Activated CD4-positive, alpha-beta T cell treated with anti-CD3 and anti-CD28 coated beads, Interleukin-2, amount 10 ng/mL, durations not matched to agents 24 days and 14 days (primary cell): Measurements from ENCODE around the gene NKAIN2. TPM values are rescaled to one million over a fixed set of nuclear protein-coding genes. Genes with fewer than 3 reads are reported as not detected.
"Not testable (repeated sequence)": the region's sequence is repeated elsewhere in the genome, so short reads cannot be mapped to it uniquely, and the experiment has no call there.

Experiments
- DNase-seq: peaks from one replicate; pipeline ENCODE4 v3.0.0; 2022
- H3K27ac Mint-ChIP-seq: one replicate; pipeline ENCODE4 v1.8.0; 2022; ENCODE audit warnings: mild to moderate bottlenecking, mixed read lengths
- H3K27me3 Mint-ChIP-seq: one replicate; pipeline ENCODE4 v1.8.0; 2022; ENCODE audit warnings: mixed read lengths
- H3K36me3 Mint-ChIP-seq: one replicate; pipeline ENCODE4 v1.8.0; 2022; ENCODE audit warnings: low read depth, mild to moderate bottlenecking, mixed read lengths
- H3K4me1 Mint-ChIP-seq: one replicate; pipeline ENCODE4 v1.8.0; 2021; ENCODE audit warnings: mixed read lengths
- H3K4me3 Mint-ChIP-seq: one replicate; pipeline ENCODE4 v1.8.0; 2022; ENCODE audit warnings: mild to moderate bottlenecking, moderate library complexity, mixed read lengths
- H3K9me3 Mint-ChIP-seq: one replicate; pipeline ENCODE4 v1.8.0; 2021; ENCODE audit warnings: mixed read lengths
- intact Hi-C: fragments of 100-400 bp; cut with micrococcal nuclease; formaldehyde crosslinking; loops from one replicate; pipeline ENCODE4 v1.15.1; 2023
- total RNA-seq: library from RNA; stranded (reverse); gene quantifications from 2 replicates; pipeline ENCODE4 v1.2.3, GENCODE V29; 2022

NKAIN2 gene
- total RNA-seq, 1 donor from 2014 or later = not detected

DNA sequence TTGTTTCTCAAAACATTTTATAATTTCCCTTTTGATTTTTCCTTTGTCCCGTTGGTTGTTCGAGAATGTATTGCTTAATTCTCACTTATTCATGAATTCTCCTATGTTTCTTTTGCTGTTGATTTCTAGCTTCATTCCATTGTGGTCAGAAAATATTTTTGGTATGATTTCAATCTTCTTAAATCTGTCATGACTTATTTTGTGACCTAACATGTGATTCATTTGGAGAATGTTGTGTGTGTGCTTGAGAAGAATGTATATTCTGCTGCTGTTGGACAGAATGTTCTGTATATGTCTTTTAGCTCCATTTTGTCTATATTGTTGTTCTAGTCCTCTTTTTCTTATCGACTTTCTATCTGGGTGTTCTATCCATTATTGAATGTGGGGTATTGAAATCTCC lies 872.4 kb downstream of the NKAIN2 start:
- H3K27me3 Mint-ChIP-seq = no peaks in the 10 kb centered on the region
- H3K27ac Mint-ChIP-seq = no peak overlapping the region
- intact Hi-C loops = no loop called here

DNA sequence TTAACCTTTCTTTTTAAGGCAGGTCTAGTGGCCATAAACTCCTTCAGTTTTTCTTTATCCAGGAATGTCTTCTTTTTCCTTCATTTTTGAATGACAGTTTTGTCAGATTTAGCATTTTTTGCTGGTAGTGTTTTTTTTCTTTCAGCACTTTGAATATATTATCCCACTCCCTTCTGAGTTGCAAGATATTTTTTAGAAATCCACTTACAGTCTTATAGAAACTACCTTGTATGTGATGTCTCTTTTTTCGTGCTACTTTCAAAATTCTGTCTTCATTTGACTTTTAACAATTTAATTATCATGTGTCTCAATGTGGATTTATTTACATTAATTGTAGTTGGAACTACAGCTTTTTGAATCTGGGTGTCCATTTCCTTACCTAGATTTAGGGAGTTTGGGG lies 874.2 kb downstream of the NKAIN2 start:
- Mint-ChIP-seq H3K4me3 (no peak overlapping the region), H3K27ac (no peak overlapping the region), H3K9me3 (peaks cover 9% of the 10 kb centered on the region), H3K4me1 (no peaks in the 10 kb centered on the region), H3K36me3 (no peaks in the 10 kb centered on the region), H3K27me3 (no peaks in the 10 kb centered on the region)
- DNase-seq = no peak
- intact Hi-C loops = no loop called here

More for the DNA sequence above, 872.4 kb downstream of the NKAIN2 start:
- no peaks in the 10 kb centered on the region for H3K36me3 Mint-ChIP-seq
- no peaks in the 10 kb centered on the region for H3K4me1 Mint-ChIP-seq
- H3K4me3 Mint-ChIP-seq = no peak overlapping the region
- peaks cover 9% of the 10 kb centered on the region for H3K9me3 Mint-ChIP-seq
- no peak for DNase-seq

DNA sequence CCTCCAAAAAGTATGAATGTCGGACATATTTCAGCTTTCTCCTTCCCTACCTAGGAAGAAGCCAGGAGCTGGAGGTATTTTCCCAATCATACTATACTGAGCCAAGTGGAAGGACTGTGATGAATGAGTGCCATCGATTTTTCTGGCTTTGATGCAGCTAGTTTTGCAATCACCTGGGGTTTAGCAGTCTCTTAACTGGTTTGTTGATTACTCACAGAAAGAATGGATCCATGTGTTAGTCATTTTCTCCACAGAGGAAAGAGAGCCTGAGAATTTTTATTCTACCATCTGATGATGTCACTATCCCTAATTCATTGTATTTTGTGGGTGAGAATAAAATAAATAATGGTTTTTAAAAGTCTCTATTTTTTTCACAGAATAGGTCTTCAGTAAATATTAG lies 875.7 kb downstream of the NKAIN2 start:
- intact Hi-C loops = no loop called here
- no peak overlapping the region for H3K27ac Mint-ChIP-seq
- H3K4me1 Mint-ChIP-seq = no peaks in the 10 kb centered on the region
- DNase-seq = no peak
- H3K9me3 Mint-ChIP-seq = peaks cover 9% of the 10 kb centered on the region
- no peaks in the 10 kb centered on the region for H3K36me3 Mint-ChIP-seq
- no peaks in the 10 kb centered on the region for H3K27me3 Mint-ChIP-seq
- H3K4me3 Mint-ChIP-seq = no peak overlapping the region

DNA sequence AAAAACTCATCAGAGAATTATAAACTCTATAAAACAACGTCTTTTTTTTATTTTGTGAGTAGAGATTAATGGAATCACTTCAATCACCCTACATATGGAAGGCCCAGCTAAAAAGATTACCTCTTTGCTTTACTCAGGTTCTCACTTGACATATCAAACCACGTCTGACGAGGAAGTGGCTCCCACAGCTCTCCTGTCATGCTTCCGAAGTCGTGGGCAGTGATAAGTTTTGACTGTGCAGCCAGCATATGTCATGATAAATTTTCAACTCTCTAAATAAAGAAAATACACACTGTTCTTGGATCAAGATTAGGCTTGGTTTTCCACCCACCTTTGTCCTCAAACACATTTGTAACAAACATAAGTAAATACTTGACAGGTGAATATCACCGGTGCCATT lies 879.1 kb downstream of the NKAIN2 start:
- Mint-ChIP-seq H3K4me3 (no peak overlapping the region), H3K9me3 (peaks cover 4% of the 10 kb centered on the region), H3K36me3 (no peaks in the 10 kb centered on the region), H3K4me1 (no peaks in the 10 kb centered on the region), H3K27ac (no peak overlapping the region), H3K27me3 (no peaks in the 10 kb centered on the region)
- DNase-seq = no peak
- intact Hi-C loops = no loop called here

DNA sequence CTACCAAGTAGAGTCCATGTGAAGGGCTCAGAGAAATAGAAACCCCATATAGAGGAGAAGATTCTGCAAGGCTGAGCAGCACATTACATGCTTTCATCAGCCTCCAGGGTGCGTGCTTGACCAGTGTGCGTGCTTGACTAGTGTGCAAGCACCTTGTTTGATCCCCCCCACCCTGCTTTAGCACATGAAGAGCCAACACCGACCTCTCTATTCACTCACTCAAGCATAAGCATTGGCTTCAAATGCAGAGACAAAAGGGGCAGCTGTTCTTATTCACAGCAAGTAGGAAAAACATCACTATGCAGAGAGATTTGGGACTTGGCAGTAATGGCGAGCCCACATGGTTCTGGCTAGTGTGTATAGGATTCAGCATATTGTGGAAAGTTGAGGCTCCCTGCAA lies 879.8 kb downstream of the NKAIN2 start:
- Mint-ChIP-seq H3K36me3 (no peaks in the 10 kb centered on the region), H3K9me3 (peaks cover 1% of the 10 kb centered on the region), H3K27me3 (no peaks in the 10 kb centered on the region), H3K4me1 (no peaks in the 10 kb centered on the region), H3K4me3 (no peak overlapping the region), H3K27ac (no peak overlapping the region)
- no peak for DNase-seq
- intact Hi-C loops = no loop called here

DNA sequence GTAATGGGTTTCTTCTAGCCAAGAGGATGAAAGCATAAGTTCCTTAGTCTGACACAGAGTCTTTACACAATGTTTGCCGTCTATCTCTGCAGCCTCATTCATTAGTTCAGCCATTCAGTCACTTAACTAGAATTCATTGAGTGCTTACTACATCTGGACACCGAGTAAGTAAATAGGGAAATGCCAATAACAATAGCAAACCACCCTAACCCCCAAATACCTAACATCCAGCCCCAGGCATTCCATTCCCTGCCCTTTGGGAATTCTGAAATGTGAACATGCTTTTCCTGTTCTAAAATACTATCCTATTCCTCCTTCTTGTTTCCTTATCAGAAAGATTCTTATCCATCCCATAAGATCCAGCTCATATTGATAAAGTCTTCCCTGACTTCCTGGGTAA lies 881.0 kb downstream of the NKAIN2 start:
- no peaks in the 10 kb centered on the region for H3K4me1 Mint-ChIP-seq
- no peaks in the 10 kb centered on the region for H3K27me3 Mint-ChIP-seq

DNA sequence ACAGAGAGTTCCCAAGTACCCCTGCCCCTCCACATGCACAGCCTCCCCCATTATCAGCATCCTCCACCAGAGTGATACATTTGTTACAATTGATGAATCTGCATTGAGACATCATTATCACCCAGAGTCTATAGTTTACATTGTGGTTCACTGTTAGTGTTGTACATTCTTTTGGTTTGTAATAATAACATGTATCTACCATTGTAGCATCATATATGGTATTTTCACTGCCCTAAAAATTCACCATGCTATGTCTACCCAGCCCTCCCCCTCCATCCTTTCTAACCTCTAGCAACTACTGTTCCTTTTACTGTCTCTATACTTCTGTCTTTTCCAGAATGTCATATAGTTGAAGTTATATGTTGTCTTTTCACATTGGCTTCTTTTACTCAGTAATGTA lies 884.7 kb downstream of the NKAIN2 start:
- H3K27me3 Mint-ChIP-seq = no peaks in the 10 kb centered on the region
- intact Hi-C loops = no loop called here
- no peak for DNase-seq
- no peaks in the 10 kb centered on the region for H3K36me3 Mint-ChIP-seq
- H3K9me3 Mint-ChIP-seq = no peaks in the 10 kb centered on the region
- no peak overlapping the region for H3K27ac Mint-ChIP-seq
- no peaks in the 10 kb centered on the region for H3K4me1 Mint-ChIP-seq
- no peak overlapping the region for H3K4me3 Mint-ChIP-seq

More for the DNA sequence above, 881.0 kb downstream of the NKAIN2 start:
- Mint-ChIP-seq H3K27ac (no peak overlapping the region), H3K4me3 (no peak overlapping the region), H3K36me3 (no peaks in the 10 kb centered on the region), H3K9me3 (no peaks in the 10 kb centered on the region)
- no peak for DNase-seq
- intact Hi-C loops = no loop called here

DNA sequence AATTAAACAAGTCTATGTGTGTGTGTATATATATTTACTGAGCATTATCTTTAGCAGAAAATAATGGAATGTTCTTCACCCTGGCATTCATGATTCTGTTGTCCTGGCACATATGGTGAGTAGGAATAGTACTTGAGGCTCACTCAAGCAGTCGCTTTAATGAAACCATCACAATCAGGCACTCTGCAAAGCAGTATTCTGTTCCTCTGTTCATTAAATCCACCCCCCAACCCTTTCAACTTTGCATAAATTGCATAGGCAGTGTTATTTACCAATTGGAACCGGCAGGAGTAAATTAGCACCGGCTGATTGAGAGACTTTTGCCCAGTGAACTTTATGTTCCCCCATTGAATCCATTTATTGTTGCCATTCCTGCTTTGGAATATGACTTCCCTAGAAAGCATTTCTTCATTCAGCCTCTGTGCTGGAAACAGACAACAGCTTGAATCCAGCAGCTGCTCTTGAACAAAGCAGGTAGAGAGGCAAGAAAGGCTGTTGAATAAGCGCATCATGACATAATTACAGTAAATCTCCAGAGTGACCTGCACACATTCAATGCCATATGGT lies 890.6 kb downstream of the NKAIN2 start:
- H3K36me3 Mint-ChIP-seq = no peaks in the 10 kb centered on the region
- no peak overlapping the region for H3K27ac Mint-ChIP-seq
- no peak for DNase-seq
- H3K4me1 Mint-ChIP-seq = no peaks in the 10 kb centered on the region
- H3K9me3 Mint-ChIP-seq = no peaks in the 10 kb centered on the region
- intact Hi-C loops = no loop called here
- no peak overlapping the region for H3K4me3 Mint-ChIP-seq
- H3K27me3 Mint-ChIP-seq = no peaks in the 10 kb centered on the region

DNA sequence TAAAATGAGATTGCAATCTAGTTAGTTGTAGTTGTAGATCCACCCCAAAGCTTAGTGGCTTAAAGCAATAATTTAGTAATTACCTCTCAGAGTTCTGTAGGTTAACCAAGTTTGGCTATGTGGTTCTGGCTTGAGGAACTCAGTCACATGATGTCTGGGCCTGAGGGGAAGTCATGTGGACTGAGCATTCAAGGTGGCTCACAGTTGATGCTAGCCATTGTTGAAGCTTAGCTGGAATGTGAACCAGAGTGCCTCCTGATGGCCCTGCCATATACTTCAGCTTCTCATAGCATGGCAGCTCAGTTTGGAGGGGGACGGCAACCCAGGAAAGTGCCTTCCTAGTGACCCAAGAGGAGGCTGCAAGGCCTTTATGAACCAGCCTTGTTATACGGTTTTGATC lies 895.4 kb downstream of the NKAIN2 start:
- DNase-seq = no peak
- no peak overlapping the region for H3K4me3 Mint-ChIP-seq
- intact Hi-C loops = no loop called here
- no peaks in the 10 kb centered on the region for H3K9me3 Mint-ChIP-seq
- no peaks in the 10 kb centered on the region for H3K27me3 Mint-ChIP-seq
- H3K36me3 Mint-ChIP-seq = no peaks in the 10 kb centered on the region
- no peaks in the 10 kb centered on the region for H3K4me1 Mint-ChIP-seq
- no peak overlapping the region for H3K27ac Mint-ChIP-seq

DNA sequence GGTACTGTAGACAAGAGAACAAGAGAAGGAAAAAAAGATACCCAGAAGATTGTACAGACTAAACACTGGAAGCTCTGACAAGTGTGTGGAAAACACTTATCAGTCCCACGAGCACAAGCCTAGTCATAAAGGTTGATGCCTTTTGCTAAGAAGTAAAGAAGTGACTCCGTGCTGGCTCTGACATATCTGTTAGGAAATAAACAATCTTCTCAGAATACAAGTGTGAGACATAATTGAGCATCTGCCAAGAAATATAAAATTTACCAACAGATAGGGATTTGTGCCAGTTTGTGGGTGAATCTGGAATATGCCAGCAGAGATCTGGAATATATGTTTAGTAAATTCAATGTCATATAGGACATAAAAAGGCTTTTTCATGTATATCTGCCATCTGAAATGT lies 899.9 kb downstream of the NKAIN2 start:
- H3K27me3 Mint-ChIP-seq = no peaks in the 10 kb centered on the region
- DNase-seq = no peak
- H3K9me3 Mint-ChIP-seq = no peaks in the 10 kb centered on the region
- intact Hi-C loops = no loop called here
- no peaks in the 10 kb centered on the region for H3K4me1 Mint-ChIP-seq
- H3K4me3 Mint-ChIP-seq = no peak overlapping the region
- H3K27ac Mint-ChIP-seq = no peak overlapping the region
- H3K36me3 Mint-ChIP-seq = no peaks in the 10 kb centered on the region

DNA sequence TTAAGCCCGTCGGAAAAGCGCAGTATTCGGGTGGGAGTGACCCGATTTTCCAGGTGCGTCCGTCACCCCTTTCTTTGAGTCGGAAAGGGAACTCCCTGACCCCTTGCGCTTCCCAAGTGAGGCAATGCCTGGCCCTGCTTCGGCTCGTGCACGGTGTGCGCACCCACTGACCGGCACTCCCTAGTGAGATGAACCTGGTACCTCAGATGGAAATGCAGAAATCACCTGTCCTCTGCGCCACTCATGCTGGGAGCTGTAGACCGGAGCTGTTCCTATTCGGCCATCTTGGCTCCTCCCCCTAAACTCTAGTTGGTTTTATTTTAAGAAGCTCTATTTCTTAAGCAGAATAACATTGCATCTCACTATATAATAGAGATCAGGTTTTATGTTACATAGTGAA lies 908.9 kb downstream of the NKAIN2 start:
- DNase-seq, H3K27ac Mint-ChIP-seq, H3K4me1 Mint-ChIP-seq, H3K27me3 Mint-ChIP-seq, H3K4me3 Mint-ChIP-seq, H3K36me3 Mint-ChIP-seq, intact Hi-C loops, H3K9me3 Mint-ChIP-seq: not testable (repeated sequence)

DNA sequence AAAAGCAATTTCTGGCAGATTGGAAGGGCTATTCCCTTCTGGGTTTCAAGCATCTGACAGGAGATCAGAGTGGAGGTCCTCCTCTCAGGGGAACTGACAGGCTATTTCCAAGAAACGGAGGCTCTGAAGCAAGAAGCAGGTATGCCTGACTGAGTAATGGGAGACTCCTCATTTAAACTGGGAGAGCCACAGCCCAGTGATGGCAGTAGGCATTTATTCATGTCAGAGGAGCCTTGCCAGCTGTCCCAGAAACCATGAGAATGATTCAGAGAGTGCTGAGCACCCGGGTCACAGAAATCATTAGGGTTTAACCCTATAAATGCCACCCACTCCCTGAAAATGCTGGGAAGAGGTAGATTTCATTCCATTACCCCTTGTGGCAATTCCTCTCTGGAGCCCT lies 911.1 kb downstream of the NKAIN2 start:
- no peaks in the 10 kb centered on the region for H3K27me3 Mint-ChIP-seq
- DNase-seq = no peak
- H3K27ac Mint-ChIP-seq = no peak overlapping the region
- intact Hi-C loops = no loop called here
- H3K4me1 Mint-ChIP-seq = no peaks in the 10 kb centered on the region
- no peak overlapping the region for H3K4me3 Mint-ChIP-seq
- no peaks in the 10 kb centered on the region for H3K36me3 Mint-ChIP-seq
- H3K9me3 Mint-ChIP-seq = no peaks in the 10 kb centered on the region

DNA sequence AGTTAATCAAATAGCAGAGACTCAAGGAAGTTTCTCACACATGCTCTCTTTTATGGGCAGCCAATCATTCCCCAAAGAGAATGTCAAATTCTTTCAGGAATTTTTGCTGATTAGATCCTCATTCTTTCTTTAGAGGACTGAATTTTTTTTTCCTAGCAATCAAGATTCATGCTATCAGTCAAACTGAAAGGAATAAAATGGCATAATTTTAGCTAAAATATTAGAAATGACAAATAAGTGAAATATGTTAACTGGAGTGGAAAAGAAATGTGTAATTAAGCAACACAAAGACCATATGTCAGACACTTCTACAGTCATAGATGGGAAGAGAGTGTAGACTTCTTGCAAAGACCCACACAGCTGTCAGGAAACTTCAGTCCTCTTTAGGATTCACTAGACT lies 916.2 kb downstream of the NKAIN2 start:
- DNase-seq = no peak
- H3K9me3 Mint-ChIP-seq = no peaks in the 10 kb centered on the region
- no peaks in the 10 kb centered on the region for H3K36me3 Mint-ChIP-seq
- H3K27ac Mint-ChIP-seq = no peak overlapping the region
- no peaks in the 10 kb centered on the region for H3K4me1 Mint-ChIP-seq
- no peaks in the 10 kb centered on the region for H3K27me3 Mint-ChIP-seq
- no peak overlapping the region for H3K4me3 Mint-ChIP-seq
- intact Hi-C loops = no loop called here

DNA sequence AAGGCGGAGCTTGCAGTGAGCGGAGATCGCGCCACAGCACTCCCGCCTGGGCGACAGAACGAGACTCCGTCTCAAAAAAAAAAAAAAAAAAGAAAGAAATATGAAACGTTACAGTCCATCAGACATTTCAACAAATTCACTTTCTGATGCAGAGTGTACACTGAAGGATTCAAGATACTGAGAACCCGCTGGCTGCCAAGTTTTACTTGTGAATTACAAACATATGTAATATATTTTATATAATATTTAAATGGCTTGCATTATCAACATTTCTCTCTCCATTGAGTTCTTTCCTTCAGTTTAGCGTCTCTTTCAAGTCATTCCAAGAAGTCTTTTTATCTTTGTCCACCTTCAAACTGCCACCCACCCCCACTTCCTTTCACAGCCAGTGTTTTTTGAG lies 917.7 kb downstream of the NKAIN2 start:
- no peak for DNase-seq
- no peaks in the 10 kb centered on the region for H3K9me3 Mint-ChIP-seq
- no peaks in the 10 kb centered on the region for H3K4me1 Mint-ChIP-seq
- H3K27me3 Mint-ChIP-seq = no peaks in the 10 kb centered on the region
- intact Hi-C loops = no loop called here
- no peaks in the 10 kb centered on the region for H3K36me3 Mint-ChIP-seq
- H3K4me3 Mint-ChIP-seq = no peak overlapping the region
- no peak overlapping the region for H3K27ac Mint-ChIP-seq

DNA sequence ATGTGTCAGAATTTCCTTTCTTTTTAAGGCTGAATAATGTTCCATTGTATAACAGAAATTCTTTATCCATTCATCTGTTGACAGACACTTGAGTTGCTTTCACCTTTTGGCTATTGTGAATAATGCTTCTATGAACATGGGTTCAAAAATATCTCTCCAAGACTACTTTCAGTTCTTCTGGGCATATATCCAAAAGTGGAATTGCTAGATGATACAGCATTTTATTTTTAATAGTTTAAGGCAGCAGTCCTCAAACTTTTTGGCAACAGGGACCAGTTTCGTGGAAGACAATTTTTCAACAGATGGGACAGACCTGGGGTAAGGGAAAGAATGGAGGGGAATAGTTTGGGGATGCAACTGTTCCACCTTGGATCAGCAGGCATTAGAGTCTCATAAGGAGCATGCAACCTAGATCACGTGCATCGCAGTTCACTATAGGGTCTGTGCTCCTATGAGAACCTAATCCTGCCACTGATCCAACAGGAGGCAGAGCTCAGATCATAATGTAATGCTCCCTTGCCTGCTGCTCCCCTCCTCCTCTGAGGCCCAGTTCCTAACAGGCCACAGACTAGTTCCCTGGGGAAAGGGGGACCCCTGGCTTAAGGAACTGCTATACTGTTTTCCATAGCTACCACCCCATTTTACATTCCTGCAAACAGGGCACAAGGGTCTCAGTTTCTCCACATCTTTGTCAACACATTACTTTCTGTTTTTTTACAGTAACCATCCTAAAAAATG lies 918.6 kb downstream of the NKAIN2 start:
- no peaks in the 10 kb centered on the region for H3K27me3 Mint-ChIP-seq
- no peak overlapping the region for H3K4me3 Mint-ChIP-seq
- intact Hi-C loops = no loop called here
- H3K9me3 Mint-ChIP-seq = no peaks in the 10 kb centered on the region
- DNase-seq = no peak
- no peaks in the 10 kb centered on the region for H3K36me3 Mint-ChIP-seq
- no peak overlapping the region for H3K27ac Mint-ChIP-seq
- no peaks in the 10 kb centered on the region for H3K4me1 Mint-ChIP-seq
